ENCODE measurements around the gene GNGT1. TPM values are rescaled to one million over a fixed set of nuclear protein-coding genes. Genes with fewer than 3 reads are reported as not detected.

The GNGT1 gene
- total and polyA plus RNA-seq, 2 of the 8 experiments (the other 6 are each of a cell fraction or from before 2014, with no cell fraction given) = 0.26 TPM; not detected in 1

DNA sequence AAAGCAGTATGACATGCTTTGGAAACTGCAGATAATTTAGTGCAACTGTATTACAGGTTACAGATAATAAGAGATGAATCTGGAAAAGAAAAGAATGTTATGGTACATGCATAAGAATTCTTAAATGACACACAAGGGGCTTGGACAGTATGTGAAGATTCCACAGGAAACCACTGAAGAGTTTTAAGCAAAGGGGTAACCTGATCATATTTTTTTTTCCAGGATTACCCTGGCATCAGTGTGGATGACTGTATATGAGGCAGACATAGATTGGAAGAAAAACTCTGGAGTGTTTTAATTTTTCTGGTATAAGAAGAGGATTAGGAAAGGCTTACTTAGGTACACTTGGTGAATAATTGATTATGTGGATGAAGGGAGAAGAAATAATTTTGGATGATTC is 23.9 kb upstream of the GNGT1 start:
- Histone ChIP-seq H3K4me1 (replicated peaks in 1 of 4; ENCODE audit: control insufficient read depth in 3 of 4, insufficient read depth in 4 of 4, low read length in 3 of 4) (no peaks in the 10 kb centered on the region), H3K4me3 (ENCODE audit: extremely low read depth in 1 of 4, insufficient read depth in 2 of 4, low read depth in 3 of 4, low read length in 4 of 4) (no peak overlapping the region), H2AFZ (ENCODE audit: low read length) (no peak overlapping the region), H2BK5ac (ENCODE audit: low read depth, low read length) (no peak overlapping the region), H3K4ac (replicated peaks; ENCODE audit: insufficient read length, low read depth, low read length) (no peak overlapping the region), H2BK15ac (ENCODE audit: low read length) (no peak overlapping the region), H3K14ac (ENCODE audit: insufficient read length) (no peak overlapping the region), H4K91ac (replicated peaks; ENCODE audit: insufficient read length, low read length) (no peak overlapping the region), H3K36me3 (ENCODE audit: control insufficient read depth in 2 of 4, insufficient read depth in 4 of 4, low read length in 3 of 4) (no peaks in the 10 kb centered on the region), H2BK12ac (ENCODE audit: low read depth, low read length) (no peak overlapping the region), H2AK5ac (ENCODE audit: low read depth, low read length) (no peak overlapping the region), H3K56ac (replicated peaks; ENCODE audit: insufficient read length, low read depth, low read length) (no peak overlapping the region), H4K20me1 (replicated peaks in 1 of 2; ENCODE audit: control insufficient read depth in 1 of 2, insufficient read depth in 2 of 2, low read length in 2 of 2) (no peaks in the 10 kb centered on the region), H3K9ac (replicated peaks in 1 of 4; ENCODE audit: extremely low read depth in 1 of 4, low read depth in 3 of 4, low read length in 3 of 4) (no peak overlapping the region), H3K79me2 (ENCODE audit: control insufficient read depth in 1 of 2, insufficient read depth in 2 of 2, low read length in 2 of 2) (no peaks in the 10 kb centered on the region), H4K5ac (ENCODE audit: insufficient read length, low read depth, low read length) (no peak overlapping the region), H3K18ac (ENCODE audit: extremely low read depth, low read length) (no peak overlapping the region), H2BK120ac (replicated peaks; ENCODE audit: low read depth, low read length) (no peak overlapping the region), H3K27ac (ENCODE audit: low read depth, low read length) (no peak overlapping the region), H3K23me2 (ENCODE audit: low read depth, low read length) (no peaks in the 10 kb centered on the region), H3K27me3 (replicated peaks in 1 of 4; ENCODE audit: control insufficient read depth in 3 of 4, extremely low read depth in 1 of 4, insufficient read depth in 3 of 4, low read length in 3 of 4) (no peaks in the 10 kb centered on the region), H3K23ac (ENCODE audit: insufficient read length) (no peak overlapping the region), H2BK20ac (ENCODE audit: low read length) (no peak overlapping the region), H4K8ac (ENCODE audit: extremely low read depth, insufficient read depth, low read length) (no peak overlapping the region), H3K4me2 (ENCODE audit: insufficient read depth in 1 of 2, low read depth in 2 of 2, low read length in 2 of 2) (no peak overlapping the region), H3K79me1 (ENCODE audit: low read depth, low read length) (no peaks in the 10 kb centered on the region), H3K9me3 (ENCODE audit: insufficient read depth in 2 of 2, low read depth in 1 of 2, low read length in 1 of 2) (no peaks in the 10 kb centered on the region)
- no peak for DNase-seq (ENCODE audit: low read depth in 1 of 2, low spot score in 2 of 2)
- ChIA-PET POLR2A (ENCODE audit: partially characterized antibody) (no interaction called here), CTCF (ENCODE audit: partially characterized antibody) (no interaction called here)
- no peak for FAIRE-seq
- no peak for TF ChIP-seq RBBP5 (IDR thresholded peaks at IDR 0.05; ENCODE audit: borderline replicate concordance, low read depth, low read length)
- TF ChIP-seq SP2 (IDR thresholded peaks at IDR 0.05; ENCODE audit: low read length) = no peak
